NCI-H345 (cell line): Measurements from ENCODE around the gene IRF2BP2.

Source experiments
- DNase-seq: peaks from one replicate; lab custom pipeline; 2025; lab: John Stamatoyannopoulos, UW

IRF2BP2 gene

DNA sequence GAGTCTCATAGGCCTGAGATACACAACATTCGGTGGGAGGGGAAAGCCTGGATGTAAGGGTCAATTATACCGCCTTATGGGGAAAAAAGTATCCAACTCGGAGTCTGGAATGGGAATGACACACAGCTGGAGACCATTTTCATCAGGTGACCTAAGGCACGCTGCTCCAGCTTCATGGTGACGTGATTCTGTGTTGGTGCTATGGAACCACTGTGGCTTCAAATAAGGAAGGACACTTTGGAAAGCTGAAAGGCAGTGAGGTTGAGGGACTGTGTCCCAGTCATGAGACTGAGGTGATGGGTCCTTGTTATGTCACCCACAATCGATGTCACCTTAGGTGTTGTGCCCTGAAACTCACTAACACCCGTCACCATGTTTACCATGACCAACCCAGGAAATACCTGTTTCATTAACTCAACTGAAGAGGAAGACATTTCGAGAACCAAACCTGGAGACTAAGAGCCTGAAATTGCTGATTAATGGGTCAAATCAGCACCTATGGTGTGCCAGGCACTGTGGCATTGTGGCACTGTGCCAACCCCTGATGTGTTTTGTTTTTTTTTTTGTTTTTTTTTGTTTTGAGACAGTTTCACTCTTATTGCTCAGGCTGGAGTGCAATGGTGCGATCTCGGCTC lies 54.5 kb downstream of the IRF2BP2 start:
- DNase-seq, result no peak

DNA sequence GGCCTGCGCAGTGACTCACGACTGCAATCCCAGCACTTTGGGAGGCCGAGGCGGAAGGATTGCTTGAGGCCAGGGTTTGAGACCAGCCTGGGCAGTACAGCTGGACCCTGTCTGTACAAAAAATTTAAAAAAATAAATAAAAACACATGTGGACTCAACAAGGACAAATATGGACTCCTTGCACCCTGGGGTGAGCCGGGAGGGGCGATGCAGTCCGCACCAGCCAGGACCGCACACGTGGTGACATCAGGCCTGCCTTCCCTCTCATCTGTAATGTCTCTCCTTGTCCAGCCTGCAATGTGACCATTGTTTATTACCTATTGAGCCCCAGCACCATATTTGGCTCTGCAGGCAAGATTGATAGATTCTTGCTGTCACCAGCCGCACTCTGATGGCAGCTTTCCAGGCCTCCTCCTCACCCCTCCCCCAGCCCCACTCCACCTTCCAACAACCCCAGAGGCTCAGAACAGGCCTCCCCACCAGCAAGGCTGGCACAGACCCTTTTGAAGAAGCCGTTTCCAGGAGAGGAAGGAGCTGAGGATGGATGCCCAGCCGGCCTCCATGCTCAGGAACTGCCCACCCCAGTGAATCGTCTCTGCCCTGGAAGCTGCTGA lies 55.2 kb downstream of the IRF2BP2 start:
- peak; percentile 76 for DNase-seq
